GM19397 (cell line): ENCODE results near the gene PDIA4.
"Not testable (repeated sequence)": the region's sequence is repeated elsewhere in the genome, so short reads cannot be mapped to it uniquely, and the experiment has no call there.

Experiments
- ATAC-seq: cut with Tn5 transposase; IDR thresholded peaks from one replicate; pipeline ENCODE4 v1.9.1; 2021; ENCODE audit warnings: mild to moderate bottlenecking, moderate library complexity; ENCODE audit not compliant: unreplicated experiment

PDIA4 gene

GRCh38 chr7:149036676-149037075 is 8.4 kb upstream of the PDIA4 start:
- ATAC-seq, result no peak

DNA sequence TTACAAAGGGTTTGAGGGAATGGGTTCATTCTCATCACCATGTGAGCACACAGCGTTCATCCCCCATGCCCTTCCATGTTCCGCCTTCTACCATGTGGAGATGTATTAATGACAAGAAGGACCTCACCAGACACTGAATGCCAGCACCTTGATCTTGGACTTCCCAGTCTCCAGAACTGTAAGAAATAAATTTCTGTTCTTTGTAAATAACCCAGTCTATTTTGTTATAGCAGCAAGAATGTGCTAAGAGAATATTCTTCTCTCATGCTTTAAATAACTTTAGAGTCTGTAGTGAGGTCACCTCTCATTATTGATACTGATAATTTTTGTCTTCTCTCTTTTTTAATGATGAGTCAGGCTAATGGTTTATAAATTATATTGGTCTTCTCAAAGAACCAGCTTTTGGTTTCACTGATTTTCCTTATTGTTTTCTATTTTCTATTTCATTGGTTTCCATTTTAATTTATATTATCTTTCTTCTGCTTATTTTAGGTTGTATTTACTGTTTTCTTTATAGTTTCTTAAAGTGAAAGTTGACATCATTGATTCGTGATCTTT is 3.1 kb upstream of the PDIA4 start:
- no peak for ATAC-seq

DNA sequence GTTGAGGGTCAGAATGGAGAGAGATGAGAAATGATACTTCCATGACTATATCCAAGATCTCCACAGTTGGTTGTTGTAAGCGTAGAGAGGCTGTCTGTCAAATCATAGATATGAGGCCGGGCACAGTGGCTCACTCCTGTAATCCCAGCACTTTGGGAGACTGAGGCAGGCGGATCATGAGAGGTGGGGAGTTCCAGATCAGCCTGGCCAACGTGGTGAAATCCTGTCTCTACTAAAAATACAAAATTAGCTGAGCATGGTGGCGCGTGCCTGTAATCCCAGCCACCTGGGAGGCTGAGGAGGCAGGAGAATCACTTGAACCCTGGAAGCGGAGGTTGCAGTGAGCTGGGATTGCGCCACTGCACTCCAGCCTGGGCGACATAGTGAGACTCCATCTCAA is 2.1 kb upstream of the PDIA4 start:
- ATAC-seq, result not testable (repeated sequence)

GRCh38 chr7:149027611-149028345 is 527 bp downstream of the PDIA4 start:
- ATAC-seq, result no peak

DNA sequence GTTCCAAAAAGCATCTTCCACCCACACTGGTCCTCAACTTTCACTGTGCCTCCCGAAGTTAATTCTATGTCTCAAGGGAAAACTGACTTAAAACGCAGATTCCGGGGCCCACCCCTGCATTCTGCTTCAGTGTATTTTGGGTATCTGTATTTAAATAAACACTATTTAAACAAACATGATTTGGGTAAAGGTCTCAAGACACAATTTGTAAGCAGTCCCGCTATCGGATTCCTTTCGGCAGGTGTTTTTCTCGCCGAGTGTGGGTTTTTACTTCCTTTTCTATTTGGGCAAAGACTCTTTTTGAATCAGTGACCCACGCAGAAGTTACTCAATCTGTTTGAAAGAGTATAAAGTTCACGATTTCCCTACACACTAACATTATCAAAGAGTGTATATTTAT is 1.2 kb downstream of the PDIA4 start:
- no peak for ATAC-seq

- ATAC-seq, result no peak
Observed at GRCh38 chr7:149023662-149024061, 4.6 kb downstream of the PDIA4 start.

GRCh38 chr7:149022756-149023360 is 5.4 kb downstream of the PDIA4 start:
- no peak for ATAC-seq

DNA sequence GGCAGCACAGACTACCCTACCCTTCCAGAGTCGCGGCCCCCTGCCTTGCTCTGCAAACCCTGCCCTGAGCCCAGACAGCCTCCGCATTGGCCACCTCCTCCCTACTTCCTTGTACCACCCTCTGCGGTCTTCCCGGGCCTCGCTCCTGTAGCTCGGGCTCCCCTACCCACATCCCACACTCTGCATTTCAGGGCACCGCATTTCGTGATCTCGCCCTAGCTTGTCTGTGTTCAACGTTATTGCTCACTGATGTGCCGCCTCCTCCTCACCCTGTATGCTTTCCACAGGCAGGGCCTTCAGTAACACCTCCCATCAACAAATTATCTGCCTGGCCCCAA is 6.6 kb downstream of the PDIA4 start:
- no peak for ATAC-seq

- ATAC-seq, result no peak
Observed at GRCh38 chr7:149020483-149020882, 7.8 kb downstream of the PDIA4 start.

DNA sequence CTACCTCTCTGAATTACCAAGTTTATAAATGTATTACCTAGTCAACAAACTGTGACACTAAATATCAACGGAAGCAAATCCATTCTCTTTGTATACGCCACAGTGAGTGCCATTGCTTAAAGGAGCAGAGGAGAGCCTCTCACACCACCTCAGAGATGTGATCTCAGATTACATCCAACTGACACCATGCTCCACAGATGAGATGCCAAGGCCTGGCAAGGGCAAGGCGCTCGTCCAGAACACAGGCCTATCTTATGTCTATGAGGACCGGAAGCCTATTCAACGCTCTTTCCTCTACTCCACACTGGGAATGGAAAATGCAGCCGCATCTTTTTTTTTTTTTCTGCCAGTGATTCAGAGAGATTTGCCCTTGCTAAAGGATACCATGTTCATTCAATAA is 11.4 kb downstream of the PDIA4 start:
- no peak for ATAC-seq

- no peak for ATAC-seq
Observed at GRCh38 chr7:149014309-149014708, 14.0 kb downstream of the PDIA4 start.

DNA sequence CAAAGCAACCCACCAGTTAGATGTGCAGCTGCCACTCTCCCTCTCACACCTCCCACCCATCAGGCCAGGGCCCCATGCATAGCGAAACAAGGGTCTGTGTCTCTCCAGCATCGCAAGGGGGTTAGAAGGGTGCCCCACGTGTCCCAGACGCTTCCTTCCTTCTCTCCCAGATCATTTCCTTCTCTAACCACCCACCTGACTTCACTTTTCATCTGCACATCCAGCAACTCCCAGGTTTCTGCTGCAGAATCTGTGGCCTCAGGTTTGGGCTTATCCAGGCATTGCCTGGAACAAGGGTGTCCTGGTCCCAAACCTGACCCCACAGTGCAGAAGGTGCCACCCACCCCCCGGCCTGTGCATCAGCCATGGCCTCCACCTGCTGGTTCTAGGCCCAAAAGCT is 14.4 kb downstream of the PDIA4 start:
- no peak for ATAC-seq

GRCh38 chr7:149012730-149013129 is 15.6 kb downstream of the PDIA4 start:
- not testable (repeated sequence) for ATAC-seq

- no peak for ATAC-seq
Observed at GRCh38 chr7:149011491-149011890, 16.8 kb downstream of the PDIA4 start.

GRCh38 chr7:149010451-149010850 is 17.9 kb downstream of the PDIA4 start:
- ATAC-seq, result no peak

DNA sequence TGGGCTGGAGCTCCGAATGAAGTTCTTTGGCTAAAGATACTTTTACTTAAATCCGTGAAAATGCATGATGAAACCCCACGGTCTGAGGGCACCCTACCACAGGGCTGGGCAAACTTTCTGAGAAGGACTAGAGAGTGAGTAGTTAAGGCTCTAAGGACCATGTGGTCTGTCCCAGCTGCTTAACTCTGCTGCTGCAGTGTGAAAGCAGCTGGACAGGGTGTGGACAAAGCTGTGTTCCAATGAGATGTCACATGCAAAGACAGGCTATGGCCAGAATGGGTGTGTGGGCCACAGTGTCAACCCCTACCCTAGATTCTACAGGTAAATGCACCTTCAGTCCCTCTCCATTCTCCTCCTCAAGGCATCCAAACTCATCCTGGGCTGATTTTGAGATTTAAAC is 18.8 kb downstream of the PDIA4 start:
- ATAC-seq, result no peak

GRCh38 chr7:149007611-149008010 is 20.7 kb downstream of the PDIA4 start:
- no peak for ATAC-seq

- ATAC-seq, result no peak
Observed at GRCh38 chr7:149007146-149007545, 21.2 kb downstream of the PDIA4 start.

- no peak for ATAC-seq
Observed at GRCh38 chr7:149006345-149006725, 22.0 kb downstream of the PDIA4 start.

GRCh38 chr7:149005427-149006344 is 22.6 kb downstream of the PDIA4 start:
- peak; percentile 73 for ATAC-seq
